Esophagus squamous epithelium (tissue), 5 donors: Measurements from ENCODE around the gene KAZN. TPM values are rescaled to one million over a fixed set of nuclear protein-coding genes. Genes with fewer than 3 reads are reported as not detected.

Experiments used
- DNase-seq: peaks from one replicate; lab custom pipeline; 2025; lab: John Stamatoyannopoulos, UW
- H3K27ac ChIP-seq, 4 donors: fragments of 200-600 bp; sonication (generic); one replicate each; pipeline ENCODE4 v1.5.1; 2016 to 2019; ENCODE audit warnings: mild to moderate bottlenecking in 1 of 4
- H3K27me3 ChIP-seq, 4 donors: fragments of 200-600 bp; sonication (generic); 1 replicate in 3 of 4; 2 replicates in 1 of 4; pipeline versions ENCODE4 v1.5.1 to v1.6.0; 2017 to 2021; ENCODE audit warnings: antibody characterized with exemption in 1 of 4
- H3K36me3 ChIP-seq, 3 donors: fragments of 200-600 bp; sonication (generic); one replicate each; pipeline ENCODE4 v1.5.1; 2016 to 2019
- H3K4me1 ChIP-seq, 3 donors: fragments of 200-600 bp; sonication (generic); one replicate each; pipeline ENCODE4 v1.5.1; 2017 to 2019
- H3K4me3 ChIP-seq, 4 donors: fragments of 200-600 bp; sonication (generic); 1 replicate in 3 of 4; 2 replicates in 1 of 4; pipeline ENCODE4 v1.5.1; 2016 to 2019; ENCODE audit warnings: mild to moderate bottlenecking in 2 of 4, moderate library complexity in 1 of 4
- H3K9me3 ChIP-seq, 3 donors: fragments of 200-600 bp; sonication (generic); one replicate each; pipeline ENCODE4 v1.5.1; 2016 to 2019
- POLR2A ChIP-seq, 4 donors: fragments of 450-650 bp; IDR thresholded peaks; one replicate each; pipeline ENCODE4 v1.6.1; 2017; ENCODE audit warnings: antibody characterized with exemption in 4 of 4, mild to moderate bottlenecking in 4 of 4, moderate library complexity in 3 of 4
- WGBS, 2 donors: methylation state at CpG; one replicate each; pipeline ENCODE4 v1.1.5; 2018; 5-methylcytosine and 5-hydroxymethylcytosine counted together
- intact Hi-C: fragments of 100-400 bp; cut with DNase I; formaldehyde crosslinking; loops from one replicate; pipeline ENCODE4 v1.15.0; 2022
- total RNA-seq, 4 donors: library from RNA; depleted of rRNA; stranded (reverse); fragments of >200 nt; gene quantifications; one replicate each; pipeline ENCODE4 v1.1.0, GENCODE V29; 2016
- TF ChIP-seq, protein P1 (sequence below), 6 experiments: fragments of 450-650 bp in 4 of 6; fragments of 200-600 bp in 2 of 6; sonication (generic) in 2 of 6; IDR thresholded peaks; one replicate each; pipeline ENCODE4 v1.5.1; 2016 to 2019; ENCODE audit warnings: antibody characterized with exemption in 6 of 6, mild to moderate bottlenecking in 4 of 6, moderate library complexity in 4 of 6
- donor health status: DM: yes; HTN: yes; CAD: no.

The KAZN gene
- total RNA-seq, 4 donors from 2014 or later = 25.0 to 54.5 (median 30.8) TPM

DNA sequence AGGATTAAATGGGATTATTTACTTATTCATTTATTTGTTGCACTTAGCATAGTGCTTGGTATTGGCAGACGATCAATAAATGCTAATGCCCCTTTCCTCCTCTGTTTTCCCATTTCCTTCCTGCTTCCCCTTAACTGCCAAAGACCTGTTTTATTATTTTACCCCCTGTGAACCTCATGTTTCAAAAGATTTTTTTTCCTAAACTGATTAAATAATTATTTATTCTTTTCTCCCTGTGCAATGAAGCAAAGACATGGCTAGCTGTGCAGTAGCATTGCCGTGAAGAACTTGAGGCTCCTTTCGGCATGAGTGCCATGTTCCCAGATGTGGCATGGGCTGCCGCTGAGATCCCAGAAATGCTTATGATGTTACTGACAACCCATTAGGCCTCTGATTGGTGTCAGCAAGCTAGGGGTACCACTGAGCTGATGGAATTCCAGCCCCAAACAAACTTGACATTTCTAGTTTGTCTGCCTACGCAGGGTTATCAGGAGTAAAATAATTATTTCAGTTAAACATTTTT lies 288.6 kb downstream of the KAZN start:
- TF ChIP-seq, protein P1, sequence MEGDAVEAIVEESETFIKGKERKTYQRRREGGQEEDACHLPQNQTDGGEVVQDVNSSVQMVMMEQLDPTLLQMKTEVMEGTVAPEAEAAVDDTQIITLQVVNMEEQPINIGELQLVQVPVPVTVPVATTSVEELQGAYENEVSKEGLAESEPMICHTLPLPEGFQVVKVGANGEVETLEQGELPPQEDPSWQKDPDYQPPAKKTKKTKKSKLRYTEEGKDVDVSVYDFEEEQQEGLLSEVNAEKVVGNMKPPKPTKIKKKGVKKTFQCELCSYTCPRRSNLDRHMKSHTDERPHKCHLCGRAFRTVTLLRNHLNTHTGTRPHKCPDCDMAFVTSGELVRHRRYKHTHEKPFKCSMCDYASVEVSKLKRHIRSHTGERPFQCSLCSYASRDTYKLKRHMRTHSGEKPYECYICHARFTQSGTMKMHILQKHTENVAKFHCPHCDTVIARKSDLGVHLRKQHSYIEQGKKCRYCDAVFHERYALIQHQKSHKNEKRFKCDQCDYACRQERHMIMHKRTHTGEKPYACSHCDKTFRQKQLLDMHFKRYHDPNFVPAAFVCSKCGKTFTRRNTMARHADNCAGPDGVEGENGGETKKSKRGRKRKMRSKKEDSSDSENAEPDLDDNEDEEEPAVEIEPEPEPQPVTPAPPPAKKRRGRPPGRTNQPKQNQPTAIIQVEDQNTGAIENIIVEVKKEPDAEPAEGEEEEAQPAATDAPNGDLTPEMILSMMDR (IDR thresholded peaks at IDR 0.05) = no peak
- no peak for TF ChIP-seq POLR2A (IDR thresholded peaks at IDR 0.05)
- H3K4me1 ChIP-seq = peaks cover 2 to 9% (median 2%) of the 10 kb centered on the region in 3 donors
- 82 to 83% methylated on average over 5 of the region's 5 CpGs for WGBS, 2 donors

DNA sequence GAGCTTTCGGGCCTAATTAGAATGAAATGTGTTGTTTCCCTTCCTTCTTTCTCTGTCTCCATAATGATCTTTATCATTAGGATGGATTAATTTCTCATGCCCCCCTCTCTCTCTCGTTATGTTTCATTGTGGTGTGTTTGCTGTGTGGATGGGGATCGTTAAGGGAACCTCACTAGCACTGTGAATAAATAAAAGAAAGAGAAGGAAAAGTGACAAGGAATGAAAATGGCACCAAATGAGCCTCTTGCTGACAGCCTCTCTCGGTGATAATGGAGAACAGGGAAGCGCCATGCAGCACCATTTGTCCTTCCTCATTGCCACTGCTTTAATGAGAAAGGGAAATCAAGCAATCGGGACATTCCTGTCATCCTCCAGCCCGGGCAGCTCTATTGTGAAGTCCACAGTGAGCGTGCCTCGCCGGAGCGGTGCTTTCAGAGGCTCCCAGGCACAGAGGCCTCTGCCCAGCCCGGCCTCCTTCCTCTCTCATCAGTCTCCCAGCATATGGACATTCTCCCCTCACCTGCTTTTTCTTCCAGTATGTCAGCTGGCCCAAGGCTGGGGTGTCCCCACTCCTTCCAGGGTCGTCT lies 289.4 kb downstream of the KAZN start:
- no peaks in the 10 kb centered on the region for H3K27me3 ChIP-seq
- TF ChIP-seq, protein P1 (IDR thresholded peaks at IDR 0.05) = no peak
- no peak for TF ChIP-seq POLR2A (IDR thresholded peaks at IDR 0.05)
- H3K4me1 ChIP-seq = peaks cover 0 to 1% (median 0%) of the 10 kb centered on the region in 3 donors
- no peak overlapping the region for H3K27ac ChIP-seq
- H3K36me3 ChIP-seq = no peaks in the 10 kb centered on the region
- no peaks in the 10 kb centered on the region for H3K9me3 ChIP-seq
- WGBS, 2 donors = 79% methylated on average over 13 of the region's 13 CpGs
- intact Hi-C loops = no loop called here
- DNase-seq = no peak
- no peak overlapping the region for H3K4me3 ChIP-seq

More for the DNA sequence above, 288.6 kb downstream of the KAZN start:
- H3K27me3 ChIP-seq = no peaks in the 10 kb centered on the region
- no peaks in the 10 kb centered on the region for H3K36me3 ChIP-seq
- no peak for DNase-seq
- no peaks in the 10 kb centered on the region for H3K9me3 ChIP-seq
- H3K27ac ChIP-seq = no peak overlapping the region
- H3K4me3 ChIP-seq = no peak overlapping the region
- intact Hi-C loops = no loop called here

DNA sequence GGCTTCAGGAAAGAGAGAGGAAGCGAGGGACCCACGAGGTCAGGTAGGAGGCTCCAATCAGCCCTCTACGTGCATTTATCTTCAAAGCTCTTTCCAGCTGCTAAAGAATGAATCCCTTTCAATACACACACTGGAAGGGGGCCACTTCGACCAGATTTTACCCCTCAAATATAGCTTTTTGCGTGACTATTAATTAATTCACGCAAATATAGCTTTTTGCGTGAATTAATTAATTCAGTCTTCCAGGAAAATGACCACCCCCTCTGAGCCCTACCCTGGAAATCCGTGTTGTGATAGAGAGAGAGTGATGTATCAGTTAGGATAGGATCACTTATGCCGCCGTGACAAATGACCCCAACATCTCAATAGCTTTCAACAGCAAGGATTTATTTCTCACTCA lies 289.9 kb downstream of the KAZN start:
- no peaks in the 10 kb centered on the region for H3K36me3 ChIP-seq
- no peaks in the 10 kb centered on the region for H3K4me1 ChIP-seq
- no peaks in the 10 kb centered on the region for H3K27me3 ChIP-seq
- H3K4me3 ChIP-seq = no peak overlapping the region
- no peak for TF ChIP-seq POLR2A (IDR thresholded peaks at IDR 0.05)
- TF ChIP-seq, protein P1 (IDR thresholded peaks at IDR 0.05) = no peak
- WGBS, 2 donors = 90 to 93% methylated on average over 10 of the region's 10 CpGs
- intact Hi-C loops = no loop called here
- no peaks in the 10 kb centered on the region for H3K9me3 ChIP-seq
- H3K27ac ChIP-seq = no peak overlapping the region
- no peak for DNase-seq

DNA sequence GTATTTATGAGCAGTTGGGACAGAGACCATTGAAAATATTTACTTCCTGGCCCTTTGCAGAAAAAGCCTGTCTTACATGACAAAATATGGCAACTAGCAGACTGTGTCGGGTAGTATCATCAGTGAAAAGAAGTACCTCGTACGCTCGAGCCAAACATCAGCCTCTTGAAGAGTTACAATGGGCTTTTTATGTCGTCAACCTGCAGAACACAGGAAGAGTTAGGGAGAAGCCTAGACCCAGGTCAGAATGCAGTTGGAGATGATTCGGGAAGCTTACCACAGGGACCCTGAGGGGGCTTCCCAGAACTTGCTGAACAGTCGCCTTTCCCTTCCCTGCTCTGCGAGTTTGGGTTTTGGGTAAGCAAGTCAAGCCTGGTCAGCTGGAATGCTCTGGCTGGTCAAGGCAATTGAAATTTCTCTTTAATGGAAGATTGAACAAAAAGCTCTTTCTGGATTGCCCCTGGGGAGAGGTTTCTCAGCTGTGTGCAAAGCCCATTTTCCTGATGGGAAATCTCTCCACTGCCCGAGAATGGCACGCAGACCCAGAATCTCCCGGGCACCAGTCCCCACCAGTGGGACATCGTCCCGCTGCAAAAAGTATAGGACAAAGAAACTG lies 291.4 kb downstream of the KAZN start:
- no peak for DNase-seq
- Histone ChIP-seq H3K27ac (no peak overlapping the region), H3K4me3 (no peak overlapping the region), H3K9me3 (no peaks in the 10 kb centered on the region), H3K27me3 (no peaks in the 10 kb centered on the region), H3K4me1 (peaks cover 3 to 9% (median 6%) of the 10 kb centered on the region in 3 donors), H3K36me3 (no peaks in the 10 kb centered on the region)
- no peak for TF ChIP-seq POLR2A (IDR thresholded peaks at IDR 0.05)
- TF ChIP-seq, protein P1 (IDR thresholded peaks at IDR 0.05) = no peak
- 76 to 87% methylated on average over 11 to 13 of the region's 13 CpGs for WGBS, 2 donors
- intact Hi-C loops = no loop called here

DNA sequence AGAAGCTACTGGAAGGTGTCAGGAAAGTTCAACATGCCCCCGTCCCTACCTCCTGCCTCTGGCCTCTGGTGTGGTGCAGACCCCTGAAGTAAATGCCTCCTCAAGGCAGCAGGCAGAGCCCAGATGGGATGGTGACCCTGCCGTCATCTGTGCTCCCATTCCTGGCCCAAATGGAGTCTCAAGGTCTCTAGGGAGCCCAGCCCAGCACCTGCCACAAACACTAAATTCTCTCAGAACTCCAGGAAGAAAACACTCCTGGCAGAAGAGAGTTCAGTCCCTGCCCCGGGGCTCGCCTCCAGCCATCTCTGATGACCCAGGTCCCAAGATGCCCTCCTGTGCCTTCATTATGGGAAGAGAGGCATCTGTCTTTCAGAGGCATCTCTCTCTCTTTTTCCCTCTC lies 293.5 kb downstream of the KAZN start:
- intact Hi-C loops = no loop called here
- H3K27me3 ChIP-seq = no peaks in the 10 kb centered on the region
- no peaks in the 10 kb centered on the region for H3K9me3 ChIP-seq
- TF ChIP-seq POLR2A (IDR thresholded peaks at IDR 0.05) = no peak
- TF ChIP-seq, protein P1 (IDR thresholded peaks at IDR 0.05) = no peak
- DNase-seq = no peak
- peaks cover 10 to 16% (median 13%) of the 10 kb centered on the region in 3 donors for H3K4me1 ChIP-seq
- H3K27ac ChIP-seq = no peak overlapping the region
- no peak overlapping the region for H3K4me3 ChIP-seq
- no peaks in the 10 kb centered on the region for H3K36me3 ChIP-seq
- 86 to 89% methylated on average over 3 to 4 of the region's 4 CpGs for WGBS, 2 donors
